HG02610 (cell line): ENCODE data around the gene BICC1.

Experiments
- ATAC-seq: cut with Tn5 transposase; IDR thresholded peaks from one replicate; pipeline ENCODE4 v1.9.1; 2021; ENCODE audit warnings: mild to moderate bottlenecking, moderate library complexity; ENCODE audit not compliant: unreplicated experiment

Gene BICC1

DNA sequence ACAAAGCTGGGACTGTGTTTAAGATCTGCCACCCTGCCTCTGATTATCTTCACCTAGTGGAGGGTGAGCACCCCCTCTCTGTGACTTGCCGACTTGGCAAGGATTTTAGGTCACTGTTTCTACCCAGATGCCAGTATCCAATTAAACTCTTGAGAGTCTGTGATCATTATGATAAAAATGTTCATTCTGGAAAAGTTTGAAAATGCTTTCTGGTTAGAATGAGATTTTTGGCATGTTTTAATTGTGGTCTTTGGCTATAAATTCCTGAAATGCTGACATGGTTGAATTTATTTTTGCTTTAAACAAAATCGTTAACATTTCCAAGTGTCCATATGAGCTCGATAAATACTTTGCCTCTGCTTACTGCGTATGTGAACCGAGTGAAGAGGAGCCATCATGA is 221.4 kb downstream of the BICC1 start:
- no peak for ATAC-seq

DNA sequence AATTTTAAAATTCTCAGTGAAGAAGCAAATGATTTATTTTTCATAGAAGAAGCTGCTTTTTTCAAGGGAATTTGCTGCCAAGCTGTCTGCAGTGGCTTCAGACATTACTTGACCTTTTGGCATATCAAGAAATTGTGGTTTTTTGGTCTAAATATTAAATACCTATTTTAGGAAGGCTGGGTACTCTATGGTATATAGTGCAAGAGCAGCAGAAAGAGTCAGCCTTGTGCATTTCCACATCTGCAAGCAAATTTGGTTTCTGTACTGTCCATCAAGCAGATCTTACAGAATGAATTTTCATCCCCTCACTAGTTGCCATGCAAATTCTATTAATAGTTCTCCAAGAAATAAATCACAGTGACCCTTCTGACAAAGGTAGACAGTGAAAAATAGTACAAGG is 222.0 kb downstream of the BICC1 start:
- ATAC-seq, result no peak

DNA sequence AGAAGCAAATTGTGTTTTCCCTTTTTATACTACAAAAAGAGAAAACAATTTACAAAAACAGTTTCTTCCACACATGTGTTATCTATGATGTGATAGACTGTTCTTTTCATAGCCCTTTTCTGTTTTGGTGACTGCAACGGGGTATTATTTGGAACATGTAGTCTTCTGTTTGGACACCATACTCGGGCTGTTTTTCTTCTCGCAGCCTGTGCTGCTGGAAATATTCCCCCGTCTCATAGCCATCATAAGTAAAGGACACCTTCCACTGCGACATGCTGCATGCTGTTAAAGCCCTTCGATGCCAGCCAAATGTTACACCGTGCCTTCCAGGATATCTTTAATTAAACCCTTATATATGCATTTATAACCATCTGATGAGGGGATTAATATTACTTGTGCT is 222.4 kb downstream of the BICC1 start:
- no peak for ATAC-seq

DNA sequence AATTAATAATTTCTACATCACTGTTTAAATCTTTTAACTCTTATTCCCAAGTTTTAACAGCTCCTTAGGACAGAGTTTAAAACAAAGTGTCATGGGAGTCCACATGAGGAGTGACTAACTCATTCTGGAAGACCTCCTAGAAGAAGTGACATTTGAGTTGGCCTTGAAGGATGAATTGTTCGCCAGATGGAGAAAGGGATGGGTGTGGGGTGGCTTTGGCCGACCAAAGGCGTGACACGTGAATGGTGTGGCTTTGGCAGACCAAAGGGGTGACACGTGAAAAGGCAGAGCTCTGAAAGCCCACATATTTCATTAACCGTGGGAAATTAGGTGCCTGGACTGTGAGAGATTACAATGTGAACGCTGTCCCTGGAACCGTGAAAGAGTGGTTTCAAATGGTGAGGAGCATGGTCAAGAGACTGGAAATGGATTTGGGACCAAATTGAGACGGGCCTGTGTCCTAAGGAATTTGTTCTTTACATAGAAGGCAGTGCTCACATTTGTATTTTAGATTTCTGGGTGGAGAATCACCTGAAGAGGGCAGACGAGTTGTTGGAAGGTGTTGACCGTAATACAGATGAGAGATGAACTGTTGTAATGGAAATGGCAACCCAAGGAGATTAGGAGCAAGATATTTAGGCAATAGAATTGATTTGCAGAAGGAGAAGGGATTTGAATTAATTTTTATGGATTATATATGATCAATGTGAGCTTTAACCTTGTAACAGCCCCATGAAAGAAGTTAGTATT is 228.1 kb downstream of the BICC1 start:
- ATAC-seq, result no peak

DNA sequence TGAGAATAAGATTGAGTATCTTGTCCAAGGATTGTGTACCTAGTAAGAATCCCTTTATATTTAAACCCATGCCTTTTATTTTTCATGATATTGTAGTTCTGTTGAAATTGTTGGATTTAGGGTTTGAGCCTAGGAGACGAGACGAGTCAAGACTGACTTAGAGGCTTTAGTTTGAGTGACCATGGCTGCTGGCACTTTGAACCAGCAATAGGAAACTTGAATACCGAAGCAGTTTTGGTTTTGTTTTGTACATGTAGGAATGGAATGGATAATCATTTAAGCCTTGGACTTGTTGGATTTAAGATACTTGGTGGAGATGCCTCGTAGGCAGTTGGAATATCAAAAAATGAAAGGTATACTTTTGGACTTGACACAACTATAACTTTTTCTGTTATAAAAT is 229.0 kb downstream of the BICC1 start:
- ATAC-seq, result no peak

DNA sequence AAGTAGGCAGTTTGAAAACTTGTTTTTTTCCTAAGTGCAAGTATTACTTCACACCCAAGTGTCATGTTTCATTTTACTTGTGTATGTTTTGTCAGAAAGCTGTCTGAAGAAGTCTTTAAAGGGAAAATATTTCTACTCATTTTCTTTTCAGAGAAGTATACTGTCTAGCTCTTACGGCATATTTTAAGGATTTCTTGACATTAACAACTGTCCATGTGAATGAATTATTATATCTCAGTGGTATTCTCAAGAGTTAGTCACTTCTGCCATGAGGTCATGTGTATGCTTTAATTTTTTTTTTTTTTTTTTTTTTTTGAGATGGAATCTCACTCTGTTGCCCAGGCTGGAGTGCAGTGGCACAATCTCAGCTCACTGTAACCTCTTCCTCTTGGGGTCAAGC is 229.5 kb downstream of the BICC1 start:
- no peak for ATAC-seq

DNA sequence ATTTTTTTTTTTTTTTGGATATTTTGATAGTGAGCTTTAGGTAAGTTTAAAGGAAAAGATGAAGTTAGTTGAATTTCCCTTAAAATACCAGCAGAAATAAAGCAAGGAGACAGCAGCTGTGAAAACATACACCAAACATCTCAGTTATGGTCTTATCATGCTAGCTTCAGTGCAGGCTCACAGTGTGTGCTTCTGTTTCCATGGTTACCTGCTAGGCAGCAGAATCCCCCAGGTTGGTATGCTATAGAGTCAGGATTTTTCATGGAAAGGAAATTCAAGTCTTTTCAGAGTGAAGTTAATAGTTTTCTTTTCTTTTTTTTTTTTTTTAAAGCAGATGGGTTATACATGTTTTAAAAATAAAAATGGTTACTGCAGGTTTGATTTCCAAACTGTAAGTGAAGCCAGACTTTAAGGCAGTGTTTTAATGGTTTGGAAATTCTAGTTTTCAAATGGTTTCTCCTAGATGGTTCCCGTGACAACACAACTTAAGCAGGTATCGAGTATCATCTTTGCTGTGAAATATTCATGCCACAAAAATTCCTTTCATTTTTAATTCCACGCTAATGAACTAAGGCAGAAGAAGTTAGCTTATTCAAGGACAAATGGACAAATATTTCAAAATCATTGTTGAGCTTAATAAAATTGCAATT is 230.9 kb downstream of the BICC1 start:
- ATAC-seq, result no peak

DNA sequence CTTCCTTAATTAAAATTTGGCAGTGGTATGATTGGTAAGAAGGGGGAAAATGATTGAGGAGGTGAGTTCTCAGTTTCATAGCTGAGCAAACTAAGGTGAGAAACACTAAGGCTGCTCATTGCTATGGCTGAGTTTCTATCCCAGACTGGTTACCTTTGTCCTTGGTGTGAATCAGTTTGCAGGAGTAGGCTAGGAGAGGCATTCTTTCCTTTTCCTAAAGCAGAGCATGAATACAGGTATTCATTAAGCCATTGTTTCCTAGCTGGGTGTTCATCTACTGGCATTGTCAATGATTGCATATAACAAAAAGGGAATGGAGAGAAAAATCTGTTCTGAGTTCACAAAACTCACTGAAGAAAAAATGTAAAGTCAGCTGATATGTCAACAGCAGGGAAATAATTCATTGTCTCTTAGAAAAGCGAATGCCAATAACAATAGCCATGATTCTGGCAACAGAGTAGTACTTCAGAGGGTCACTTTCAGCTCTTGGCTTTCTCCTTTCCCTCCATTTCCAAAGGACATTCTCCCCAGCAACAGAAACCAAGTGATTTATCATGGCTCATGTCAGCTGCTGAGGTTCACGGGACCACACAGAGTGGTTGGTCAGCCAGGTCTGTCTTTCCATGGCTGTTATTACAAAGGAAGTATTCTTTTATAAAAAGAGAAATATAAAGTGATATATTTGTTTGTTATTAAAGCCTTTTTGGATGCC is 234.0 kb downstream of the BICC1 start:
- ATAC-seq, result no peak

DNA sequence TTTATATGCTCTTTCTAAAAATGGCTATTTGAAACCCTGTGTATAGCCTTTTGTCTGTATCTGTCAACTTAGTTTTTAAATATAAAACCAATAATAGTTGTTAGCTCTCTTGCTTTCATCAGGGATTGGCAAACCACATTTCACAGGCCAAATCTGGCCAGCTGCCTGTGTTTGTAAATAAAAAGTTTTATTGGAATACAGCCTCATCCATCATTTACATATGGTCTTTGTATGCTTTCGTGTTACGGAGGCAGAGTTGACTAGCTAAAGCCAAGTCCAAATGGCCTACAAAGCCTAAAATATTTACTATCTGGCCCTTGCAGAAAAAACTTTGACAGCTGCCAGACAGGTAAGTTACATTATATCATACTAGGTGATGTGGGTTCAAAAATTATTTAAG is 235.0 kb downstream of the BICC1 start:
- ATAC-seq, result no peak

DNA sequence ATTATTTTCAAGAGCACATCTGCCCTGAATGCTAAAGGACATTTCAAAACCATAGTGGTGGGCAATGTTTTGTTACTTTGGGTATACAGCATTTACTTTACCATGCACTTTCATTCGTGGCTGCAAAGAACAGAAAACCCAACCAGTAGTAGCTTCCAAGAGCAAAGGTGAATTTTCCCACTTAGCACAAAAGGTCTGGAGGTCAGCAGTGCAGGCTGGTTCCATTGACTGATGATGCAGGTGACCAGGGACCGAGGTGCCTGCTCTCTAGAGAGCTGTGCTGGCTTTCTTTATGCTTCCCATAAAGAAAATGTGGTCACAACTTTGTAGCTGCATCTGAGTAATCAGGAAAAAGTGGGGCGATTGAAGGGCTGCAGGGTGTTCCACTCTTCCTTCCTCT is 240.0 kb downstream of the BICC1 start:
- no peak for ATAC-seq

DNA sequence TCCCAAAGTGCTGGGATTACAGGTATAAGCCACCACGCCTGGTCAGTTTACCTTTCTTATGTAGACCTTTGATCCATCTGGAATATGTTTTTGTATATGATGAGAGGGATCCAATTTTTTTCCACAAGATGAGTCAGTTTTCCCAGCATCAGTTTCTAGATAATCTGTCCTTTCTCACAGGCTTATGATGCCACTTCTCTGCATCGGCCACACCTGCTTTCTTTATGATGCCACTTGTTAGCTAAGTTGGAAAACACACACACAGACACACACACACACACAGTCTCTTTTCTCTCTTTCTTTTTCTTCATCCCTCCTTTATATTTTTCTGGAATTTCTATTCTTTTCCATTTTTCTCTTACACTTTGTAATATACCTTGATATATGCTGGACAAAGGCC is 240.8 kb downstream of the BICC1 start:
- ATAC-seq, result no peak

DNA sequence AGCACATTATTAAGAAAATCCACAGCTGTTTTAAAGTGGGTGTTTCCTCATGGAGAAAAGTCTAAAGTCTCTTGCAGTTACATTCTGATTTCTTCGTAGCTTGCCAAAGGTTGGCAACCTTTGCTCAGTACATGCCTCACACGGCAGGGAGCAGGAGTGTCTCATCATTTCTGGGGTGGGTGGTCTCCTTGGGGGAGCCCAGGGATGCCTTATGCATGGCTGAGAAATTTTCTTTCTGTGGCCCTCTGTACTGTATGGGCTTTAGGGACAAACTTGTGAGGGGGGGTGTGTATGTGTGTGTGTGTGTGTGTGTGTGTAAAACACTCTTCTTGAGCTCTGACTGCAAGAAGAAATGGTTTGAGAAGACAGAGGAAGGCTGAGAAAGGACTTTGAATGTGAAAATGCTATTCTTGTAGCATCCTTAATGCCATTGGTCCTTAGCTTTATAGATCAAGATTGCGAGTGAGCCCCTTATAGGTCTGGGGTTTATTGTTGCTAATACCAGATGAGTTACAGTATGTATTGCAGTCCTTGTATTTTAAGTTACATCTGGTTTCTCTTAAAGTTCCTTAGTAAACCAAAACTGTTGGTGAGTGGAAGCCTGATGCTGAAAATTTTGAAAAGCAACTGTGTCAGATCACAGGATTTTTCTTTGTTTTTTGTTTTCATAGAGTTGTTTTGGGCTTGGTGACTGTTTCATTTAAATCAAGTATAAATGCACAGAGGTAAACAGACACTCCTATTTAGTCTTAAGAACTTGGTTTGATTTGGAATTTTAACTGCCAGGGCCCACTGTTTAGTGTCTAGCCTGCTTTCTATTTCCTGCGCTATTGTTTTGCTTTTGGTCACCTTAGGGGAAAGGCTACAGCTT is 242.0 kb downstream of the BICC1 start:
- no peak for ATAC-seq

DNA sequence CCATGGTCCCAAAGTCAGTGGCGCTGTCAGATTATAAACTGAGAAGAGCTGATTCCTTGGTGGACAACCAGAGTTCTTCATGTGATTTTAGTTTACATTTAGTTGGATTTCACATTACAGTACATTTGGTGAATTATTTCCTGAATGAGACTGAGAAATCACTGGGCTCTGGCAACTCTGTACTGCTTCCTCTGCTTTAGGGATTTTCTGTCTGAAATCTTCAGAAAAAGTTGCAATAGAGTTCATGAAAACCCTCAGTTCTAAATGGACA is 242.6 kb downstream of the BICC1 start:
- no peak for ATAC-seq

DNA sequence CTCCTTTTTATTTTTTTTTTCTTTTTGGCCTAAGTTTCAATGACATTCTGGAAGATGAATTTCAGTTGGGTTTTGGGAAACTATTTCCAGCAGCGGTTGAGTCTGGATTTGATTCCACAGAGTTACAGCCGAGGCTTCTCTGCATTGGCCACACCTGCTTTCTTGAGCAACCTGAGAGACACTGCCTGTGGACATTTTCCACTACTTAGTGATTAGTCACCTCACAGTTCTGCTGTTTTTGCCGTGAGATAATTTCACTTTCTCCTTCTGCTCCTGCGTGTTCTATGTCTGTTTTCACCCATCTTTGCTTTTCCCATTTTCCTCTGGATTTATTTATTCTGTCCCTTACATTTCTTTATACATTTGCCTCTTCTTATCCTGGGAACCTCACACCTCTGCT is 243.0 kb downstream of the BICC1 start:
- no peak for ATAC-seq

DNA sequence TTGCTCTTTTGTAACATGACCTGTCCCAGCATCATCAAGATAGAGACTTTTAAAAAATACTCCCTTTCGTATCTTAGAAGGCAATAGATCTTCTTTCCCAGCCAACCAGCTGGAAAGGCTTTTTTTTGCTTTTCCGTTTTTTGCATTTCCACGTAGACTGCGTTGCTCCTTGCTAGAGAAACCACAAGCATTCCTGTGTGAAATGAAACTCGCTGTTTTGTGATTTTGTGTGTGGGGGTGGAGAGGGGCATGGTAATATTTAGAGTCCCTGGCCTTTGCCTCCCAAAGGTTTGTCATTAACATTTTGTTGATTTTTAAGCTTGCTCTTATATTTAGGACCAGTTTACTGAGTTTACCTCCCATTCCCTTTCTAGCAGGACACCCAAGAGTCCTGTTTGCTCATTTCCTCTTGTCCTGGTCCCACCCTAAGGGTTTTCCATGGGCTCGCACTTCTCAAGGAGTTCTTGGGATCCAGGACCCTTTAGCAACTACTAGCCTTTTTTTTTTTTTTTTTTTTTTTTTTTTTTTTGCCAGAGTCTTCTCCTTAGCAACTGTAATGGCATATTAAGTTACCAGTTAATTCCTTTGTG is 243.6 kb downstream of the BICC1 start:
- no peak for ATAC-seq

DNA sequence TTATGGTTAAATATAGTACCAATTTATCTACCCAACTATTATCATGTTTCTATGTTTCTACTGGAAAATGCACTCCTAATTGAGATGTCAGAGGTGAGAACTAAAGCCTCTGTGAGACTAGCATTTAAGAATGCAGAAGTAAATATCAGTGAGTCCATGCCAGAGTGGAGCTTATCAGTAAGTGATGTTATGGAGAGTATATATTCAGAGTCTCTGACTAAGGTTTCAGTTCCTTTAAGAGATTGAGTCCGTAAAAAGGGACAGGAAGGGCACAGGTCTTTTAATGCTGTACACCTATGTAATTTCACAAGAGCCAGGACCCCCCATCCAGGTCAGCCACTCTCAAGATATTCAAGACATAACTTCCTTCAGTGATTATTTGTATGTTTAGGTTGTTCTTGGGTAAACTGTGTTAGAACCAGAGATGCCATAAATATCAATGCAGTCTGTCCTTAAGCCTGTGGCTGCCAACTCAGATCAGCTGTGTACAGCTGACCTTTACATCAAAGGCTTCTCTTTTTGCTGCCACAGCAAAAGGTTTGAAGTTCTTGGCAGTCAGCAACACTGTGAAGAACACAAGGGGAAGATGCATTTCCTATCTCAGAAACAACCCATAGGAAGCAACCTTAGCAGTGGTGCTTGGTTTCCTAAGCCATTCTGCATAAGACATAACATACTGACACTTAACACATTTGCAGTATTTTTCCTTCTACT is 244.8 kb downstream of the BICC1 start:
- no peak for ATAC-seq

DNA sequence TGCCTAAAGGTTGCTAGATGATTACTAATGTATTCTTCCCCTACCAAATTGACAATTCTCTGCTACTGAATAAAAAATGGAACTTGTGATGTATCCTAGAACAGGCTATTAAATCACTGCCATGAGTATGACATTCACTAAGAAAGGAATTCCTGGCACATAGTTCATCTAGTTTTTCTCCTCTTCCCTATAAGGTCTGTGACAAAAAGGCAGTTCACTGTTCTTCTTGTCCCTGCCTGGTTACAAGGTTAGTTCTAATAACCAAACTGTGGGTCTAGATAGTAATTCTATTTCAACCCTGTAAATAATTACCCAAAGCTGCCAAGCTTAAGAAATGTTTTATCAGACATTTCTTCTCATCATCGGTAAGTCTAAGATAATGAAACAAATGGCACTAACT is 245.6 kb downstream of the BICC1 start:
- no peak for ATAC-seq

DNA sequence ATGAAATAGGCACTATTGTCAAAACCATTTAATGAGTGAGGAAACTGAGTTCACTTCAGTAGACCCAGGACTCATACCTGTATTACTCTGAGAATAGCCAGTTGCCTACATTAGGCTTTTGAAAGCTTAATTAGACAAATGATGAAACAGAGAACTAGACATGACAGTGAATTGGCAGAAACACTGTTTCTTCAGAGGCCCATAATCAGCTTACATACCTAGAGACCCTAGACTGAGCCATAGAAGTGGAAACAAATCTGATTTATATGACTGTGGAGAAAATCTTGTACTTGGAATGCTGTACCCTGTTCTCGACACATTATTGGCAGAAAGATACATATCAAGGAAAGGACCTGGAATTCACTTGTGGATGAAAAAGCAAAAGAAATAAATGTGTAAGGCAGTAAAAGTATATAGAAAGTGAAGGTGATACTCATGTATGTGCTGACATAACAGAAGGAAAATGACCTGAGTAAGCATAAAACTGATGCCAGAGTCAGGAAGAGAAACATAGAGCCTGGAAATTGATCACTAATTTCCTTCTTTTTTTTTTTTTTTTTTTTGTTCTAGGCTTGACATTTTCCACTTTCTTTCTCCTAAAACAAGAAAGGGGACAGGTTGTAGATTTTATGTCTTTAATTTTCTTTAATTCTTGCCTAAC is 251.5 kb downstream of the BICC1 start:
- no peak for ATAC-seq

DNA sequence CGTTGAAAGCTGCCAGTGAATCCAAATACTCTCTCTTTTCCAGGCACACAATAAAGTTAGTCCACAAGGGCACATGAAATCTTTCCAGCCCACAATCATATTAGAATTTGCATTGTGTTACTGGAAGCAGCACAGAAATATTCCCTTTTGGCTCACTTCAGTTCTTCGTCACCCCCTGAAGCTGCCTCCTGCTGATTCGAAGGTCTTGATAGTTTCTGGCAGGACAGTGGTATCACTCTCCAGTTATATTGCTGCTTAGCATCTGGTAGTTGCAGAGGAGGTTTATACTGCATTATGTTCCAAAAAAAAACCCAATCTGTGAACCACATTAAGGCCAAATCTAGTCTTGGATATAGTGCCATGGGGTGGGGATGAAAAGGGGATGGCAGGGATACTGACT is 253.2 kb downstream of the BICC1 start:
- ATAC-seq, result no peak

DNA sequence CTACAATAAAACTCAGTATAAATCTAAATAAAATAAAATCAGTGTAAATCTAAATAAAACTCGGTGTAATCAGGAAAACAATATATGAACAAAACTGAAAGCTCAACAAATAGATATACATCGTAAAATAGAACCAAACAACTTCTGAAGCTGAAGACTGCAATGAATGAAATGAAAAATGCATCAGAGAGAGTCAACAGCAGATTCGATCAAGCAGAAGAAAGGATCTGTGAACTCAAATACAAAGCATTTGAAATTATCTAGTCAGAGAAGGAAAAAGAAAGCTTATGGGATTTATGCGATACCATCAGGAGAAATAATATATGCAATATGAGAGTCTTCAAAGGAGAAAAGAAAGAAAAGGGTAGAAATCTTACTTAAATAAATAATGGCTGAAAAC is 255.0 kb downstream of the BICC1 start:
- ATAC-seq, result no peak
